CD4-positive, alpha-beta T cell (primary cell): ENCODE results near the gene AXL. TPM values are rescaled to one million over a fixed set of nuclear protein-coding genes. Genes with fewer than 3 reads are reported as not detected.

Source experiments
- ATAC-seq: fragments of 200-7000 bp; cut with Tn5 transposase; one replicate; pipeline ENCODE4 v1.10.0; 2022; ENCODE audit warnings: mild to moderate bottlenecking; ENCODE audit not compliant: poor library complexity
- CTCF ChIA-PET: fragments of 350-600 bp; sonication (Branson Sonifier 250); formaldehyde crosslinking; loops from one replicate; lab custom pipeline; 2021; ENCODE audit warnings: antibody characterized with exemption, inconsistent platforms; lab: Charles Lee
- POLR2A ChIA-PET: fragments of 350-600 bp; sonication (Branson Sonifier 250); formaldehyde crosslinking; loops from one replicate; lab custom pipeline; 2021; ENCODE audit warnings: antibody characterized with exemption, inconsistent platforms; lab: Charles Lee
- DNase-seq, 14 experiments: peaks; one replicate each; pipeline ENCODE4 v3.0.0-alpha.2; 2013 to 2020; ENCODE audit warnings: mixed read lengths in 2 of 14
- H3K27ac ChIP-seq, 2 donors: one replicate each; pipeline versions ENCODE4 v1.5.1 to v1.7.0; 2013; ENCODE audit warnings: low read length in 2 of 2, low read depth in 1 of 2, mild to moderate bottlenecking in 1 of 2
- H3K27me3 ChIP-seq, 2 experiments: 1 replicate in 1 of 2; 2 replicates in 1 of 2; pipeline versions ENCODE4 v1.6.1 to v1.7.0; 2013; ENCODE audit warnings: low read length in 2 of 2, control low read depth in 1 of 2, mild to moderate bottlenecking in 1 of 2, moderate library complexity in 1 of 2; ENCODE audit not compliant: insufficient read depth in 2 of 2, control insufficient read depth in 1 of 2
- H3K36me3 ChIP-seq: one replicate; pipeline ENCODE4 v1.6.1; 2013; ENCODE audit warnings: low read length, control low read depth; ENCODE audit not compliant: insufficient read depth
- H3K4me1 ChIP-seq: one replicate; pipeline ENCODE4 v1.6.1; 2013; ENCODE audit warnings: low read length, control low read depth; ENCODE audit not compliant: insufficient read depth
- H3K4me3 ChIP-seq: one replicate; pipeline ENCODE4 v1.5.1; 2013; ENCODE audit warnings: mild to moderate bottlenecking, low read length, moderate library complexity
- H3K9me3 ChIP-seq, 2 experiments: 1 replicate in 1 of 2; 2 replicates in 1 of 2; pipeline versions ENCODE4 v1.6.1 to v1.7.0; 2013; ENCODE audit warnings: low read length in 2 of 2, mild to moderate bottlenecking in 2 of 2, control low read depth in 1 of 2, moderate library complexity in 1 of 2; ENCODE audit not compliant: control insufficient read depth in 1 of 2, insufficient read depth in 1 of 2
- H3K27ac Mint-ChIP-seq: one replicate; pipeline ENCODE4 v1.8.0; 2020; ENCODE audit warnings: mixed read lengths
- H3K27me3 Mint-ChIP-seq: one replicate; pipeline ENCODE4 v1.8.0; 2021; ENCODE audit warnings: mixed read lengths
- H3K36me3 Mint-ChIP-seq: one replicate; pipeline ENCODE4 v1.8.0; 2021; ENCODE audit warnings: low read depth, mixed read lengths
- H3K4me1 Mint-ChIP-seq: one replicate; pipeline ENCODE4 v1.8.0; 2021; ENCODE audit warnings: low read depth, mixed read lengths
- H3K4me3 Mint-ChIP-seq: one replicate; pipeline ENCODE4 v1.8.0; 2020; ENCODE audit warnings: mild to moderate bottlenecking, mixed read lengths
- H3K9me3 Mint-ChIP-seq: one replicate; pipeline ENCODE4 v1.8.0; 2020; ENCODE audit warnings: mixed read lengths
- intact Hi-C, 2 experiments: fragments of 100-400 bp; cut with DNase I in 1 of 2; cut with micrococcal nuclease in 1 of 2; formaldehyde crosslinking; loops; one replicate each; pipeline versions ENCODE4 v1.15.1 to v1.9.0; 2023 to 2025; cut with DNase I, micrococcal nuclease
- polyA plus RNA-seq, 2 donors: library from polyadenylated mRNA; unstranded; fragments of 120-200 nt; gene quantifications; one replicate each; pipeline ENCODE4 v1.2.1, GENCODE V29; 2013
- total RNA-seq, 174 experiments: library from RNA in 2 of 174; stranded (reverse) in 2 of 174; gene quantifications; one replicate each; pipeline ENCODE4 v1.2.3 and lab custom pipeline; 2021 to 2026
- TF ChIP-seq, protein P1 (sequence below): fragments of 200-600 bp; IDR thresholded peaks from one replicate; pipeline ENCODE4 v1.8.0; 2022; ENCODE audit warnings: antibody characterized with exemption, mild to moderate bottlenecking

The AXL gene
- total RNA-seq (under 1 TPM; 0.30 to 0.42 TPM), total RNA-seq (lab: John Stamatoyannopoulos, UW) (0 to 8.3 (median 0.34) reads per million in 172 experiments)
- 0.90 TPM for polyA plus RNA-seq (2013, experiment 1 of 2)
- 0.83 TPM for polyA plus RNA-seq (2013, experiment 2 of 2)

DNA sequence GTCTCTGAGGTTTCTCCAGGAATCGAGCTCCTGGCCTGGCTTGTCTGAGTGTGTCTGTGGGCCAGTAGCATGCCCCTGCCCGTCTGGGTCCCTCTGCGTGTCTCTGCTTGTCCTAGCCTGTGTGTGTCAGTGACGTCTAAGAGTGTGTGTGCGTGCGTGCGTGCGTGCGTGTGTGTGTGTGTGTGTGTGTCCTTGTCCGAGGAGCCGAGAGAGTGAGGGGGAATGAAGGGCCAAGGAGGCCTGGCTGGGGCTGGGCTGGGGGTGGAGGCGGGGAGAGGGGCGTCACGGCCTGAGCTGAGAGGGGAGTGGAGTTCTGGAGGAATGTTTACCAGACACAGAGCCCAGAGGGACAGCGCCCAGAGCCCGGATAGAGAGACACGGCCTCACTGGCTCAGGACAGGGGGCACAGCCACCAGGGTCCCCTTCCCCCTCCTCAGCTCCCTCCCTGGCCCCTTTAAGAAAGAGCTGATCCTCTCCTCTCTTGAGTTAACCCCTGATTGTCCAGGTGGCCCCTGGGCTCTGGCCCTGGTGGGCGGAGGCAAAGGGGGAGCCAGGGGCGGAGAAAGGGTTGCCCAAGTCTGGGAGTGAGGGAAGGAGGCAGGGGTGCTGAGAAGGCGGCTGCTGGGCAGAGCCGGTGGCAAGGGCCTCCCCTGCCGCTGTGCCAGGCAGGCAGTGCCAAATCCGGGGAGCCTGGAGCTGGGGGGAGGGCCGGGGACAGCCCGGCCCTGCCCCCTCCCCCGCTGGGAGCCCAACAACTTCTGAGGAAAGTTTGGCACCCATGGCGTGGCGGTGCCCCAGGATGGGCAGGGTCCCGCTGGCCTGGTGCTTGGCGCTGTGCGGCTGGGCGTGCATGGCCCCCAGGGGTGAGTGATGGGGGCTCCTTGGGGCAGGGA lies at the start of gene AXL:
Gene AXL (plus strand): TSS at position 609 of the 893 bp plus-strand sequence. CDS start 170 bp downstream, at position 779.
- Histone ChIP-seq H3K9me3 (peaks cover 0 to 7% of the 10 kb centered on the region in 2 experiments), H3K4me3 (no peak within 1 kb of the TSS), H3K36me3 (no peaks in the 10 kb centered on the region), H3K27me3 (peaks cover 17 to 20% of the 10 kb centered on the region in 2 experiments), H3K4me1 (peaks cover 3% of the 10 kb centered on the region), H3K27ac (no peak within 1 kb of the TSS)
- H3K27ac Mint-ChIP-seq: no peak within 1 kb of the TSS
- CTCF ChIA-PET: no interaction called here
- TF ChIP-seq, protein P1, sequence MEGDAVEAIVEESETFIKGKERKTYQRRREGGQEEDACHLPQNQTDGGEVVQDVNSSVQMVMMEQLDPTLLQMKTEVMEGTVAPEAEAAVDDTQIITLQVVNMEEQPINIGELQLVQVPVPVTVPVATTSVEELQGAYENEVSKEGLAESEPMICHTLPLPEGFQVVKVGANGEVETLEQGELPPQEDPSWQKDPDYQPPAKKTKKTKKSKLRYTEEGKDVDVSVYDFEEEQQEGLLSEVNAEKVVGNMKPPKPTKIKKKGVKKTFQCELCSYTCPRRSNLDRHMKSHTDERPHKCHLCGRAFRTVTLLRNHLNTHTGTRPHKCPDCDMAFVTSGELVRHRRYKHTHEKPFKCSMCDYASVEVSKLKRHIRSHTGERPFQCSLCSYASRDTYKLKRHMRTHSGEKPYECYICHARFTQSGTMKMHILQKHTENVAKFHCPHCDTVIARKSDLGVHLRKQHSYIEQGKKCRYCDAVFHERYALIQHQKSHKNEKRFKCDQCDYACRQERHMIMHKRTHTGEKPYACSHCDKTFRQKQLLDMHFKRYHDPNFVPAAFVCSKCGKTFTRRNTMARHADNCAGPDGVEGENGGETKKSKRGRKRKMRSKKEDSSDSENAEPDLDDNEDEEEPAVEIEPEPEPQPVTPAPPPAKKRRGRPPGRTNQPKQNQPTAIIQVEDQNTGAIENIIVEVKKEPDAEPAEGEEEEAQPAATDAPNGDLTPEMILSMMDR: no peak
- no peaks in the 10 kb centered on the region for H3K9me3 Mint-ChIP-seq
- H3K4me3 Mint-ChIP-seq: no peak within 1 kb of the TSS
- peak in 1 of 14 experiments; percentile 41 for DNase-seq
- H3K36me3 Mint-ChIP-seq: no peaks in the 10 kb centered on the region
- POLR2A ChIA-PET: no interaction called here
- no peaks in the 10 kb centered on the region for H3K4me1 Mint-ChIP-seq
- intact Hi-C loops: no loop called here
- H3K27me3 Mint-ChIP-seq: peaks cover 50% of the 10 kb centered on the region
- ATAC-seq: no peak

DNA sequence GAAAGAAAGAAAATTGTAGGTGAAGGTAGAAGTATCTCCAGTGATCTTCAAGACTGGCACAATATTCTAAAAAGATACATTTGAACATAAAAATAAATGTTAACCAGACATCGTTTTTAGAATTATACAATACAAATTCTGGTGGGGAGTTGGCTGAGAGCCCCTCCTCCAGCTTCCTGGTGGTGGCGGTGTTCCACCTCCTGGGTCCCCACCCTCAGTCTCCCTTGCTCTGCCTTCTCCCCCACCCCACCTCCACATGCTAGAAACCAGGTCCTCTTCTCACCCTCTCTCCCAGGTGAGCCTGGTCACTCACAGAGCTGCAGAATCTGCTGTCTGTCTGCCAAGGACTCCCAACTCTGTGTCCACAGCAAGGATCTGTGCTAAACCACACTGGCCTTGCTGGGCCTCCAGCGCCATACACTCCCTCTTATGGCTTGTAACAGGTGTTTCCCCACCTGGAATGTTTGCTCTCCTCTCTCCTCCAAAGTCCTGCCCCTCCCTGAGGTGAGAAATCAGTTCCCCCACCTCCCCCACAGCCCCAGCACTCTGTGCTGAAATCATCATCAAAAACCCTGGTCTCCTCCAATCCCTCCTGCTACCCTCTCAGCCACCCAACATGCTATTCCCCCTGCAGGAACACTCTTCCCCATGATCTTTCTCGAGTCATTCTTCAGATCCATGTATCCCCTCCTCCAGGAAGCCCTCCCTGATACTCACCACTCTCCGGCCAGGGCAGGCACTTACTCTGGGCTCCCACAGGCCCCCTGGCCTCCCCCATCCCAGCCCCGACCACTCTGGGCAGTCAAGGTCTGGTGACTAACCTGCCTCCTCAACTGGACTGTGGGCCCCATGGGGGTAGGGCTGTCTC lies 46.5 kb upstream of the AXL start:
- Histone ChIP-seq H3K4me3 (no peak overlapping the region), H3K36me3 (no peaks in the 10 kb centered on the region), H3K4me1 (peaks cover 20% of the 10 kb centered on the region), H3K27me3 (no peaks in the 10 kb centered on the region), H3K9me3 (no peaks in the 10 kb centered on the region), H3K27ac (no peak overlapping the region)
- H3K27me3 Mint-ChIP-seq: no peaks in the 10 kb centered on the region
- no peak for DNase-seq
- intact Hi-C loops: no loop called here
- no peak overlapping the region for H3K27ac Mint-ChIP-seq
- peaks cover 15% of the 10 kb centered on the region for H3K4me1 Mint-ChIP-seq
- ChIA-PET POLR2A (no interaction called here), CTCF (interaction anchor here (0.5 kb wide), 1 partner anchor 23 kb away, joined by 3 read pairs; no protein-coding TSS in a partner anchor)
- no peaks in the 10 kb centered on the region for H3K9me3 Mint-ChIP-seq
- TF ChIP-seq, protein P1: no peak
- no peak for ATAC-seq
- no peaks in the 10 kb centered on the region for H3K36me3 Mint-ChIP-seq
- H3K4me3 Mint-ChIP-seq: no peak overlapping the region

DNA sequence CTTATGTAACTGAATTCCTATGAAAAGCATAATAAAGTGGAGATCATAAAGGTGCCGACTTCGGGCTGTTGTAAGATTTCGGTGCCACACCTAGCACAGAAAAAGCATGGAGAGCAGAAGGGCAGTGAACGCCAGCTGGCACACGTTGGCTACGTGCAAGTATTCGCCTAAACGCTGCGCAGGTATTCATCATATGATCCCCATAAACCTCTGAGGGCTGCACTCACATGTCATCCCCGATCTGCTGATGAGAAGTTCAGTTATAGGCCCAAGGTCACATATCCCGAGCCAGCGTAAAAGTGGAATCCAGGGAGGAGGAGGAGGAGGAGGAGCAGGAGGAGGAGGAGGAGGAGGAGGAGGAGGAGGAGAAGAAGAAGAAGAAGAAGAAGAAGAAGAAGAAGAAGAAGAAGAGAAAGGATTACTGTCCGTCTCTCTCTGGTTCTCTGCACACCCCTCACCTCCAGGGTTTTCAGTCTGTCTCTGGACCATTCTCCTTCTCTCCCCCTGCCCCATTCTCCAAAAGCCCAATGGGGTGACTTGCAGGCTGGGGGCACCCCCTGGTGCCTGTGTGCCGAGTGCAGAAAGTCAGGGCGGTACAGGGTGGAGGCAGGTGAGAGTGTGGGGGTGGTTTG lies 44.6 kb upstream of the AXL start:
- DNase-seq: no peak
- TF ChIP-seq, protein P1: no peak
- no peaks in the 10 kb centered on the region for H3K36me3 Mint-ChIP-seq
- no peak overlapping the region for H3K4me3 Mint-ChIP-seq
- no peaks in the 10 kb centered on the region for H3K27me3 Mint-ChIP-seq
- no peak for ATAC-seq
- Histone ChIP-seq H3K4me1 (peaks cover 23% of the 10 kb centered on the region), H3K4me3 (no peak overlapping the region), H3K9me3 (no peaks in the 10 kb centered on the region), H3K36me3 (no peaks in the 10 kb centered on the region), H3K27ac (no peak overlapping the region), H3K27me3 (no peaks in the 10 kb centered on the region)
- intact Hi-C loops: no loop called here
- peaks cover 15% of the 10 kb centered on the region for H3K4me1 Mint-ChIP-seq
- H3K9me3 Mint-ChIP-seq: no peaks in the 10 kb centered on the region
- no peak overlapping the region for H3K27ac Mint-ChIP-seq
- ChIA-PET CTCF (interaction anchor here (0.6 kb wide), 1 partner anchor 368 kb away, joined by 4 read pairs; no protein-coding TSS in a partner anchor), POLR2A (no interaction called here)
